ENCODE measurements around the gene CDIPT. TPM values are rescaled to one million over a fixed set of nuclear protein-coding genes. Genes with fewer than 3 reads are reported as not detected.

CDIPT gene
- total and polyA plus RNA-seq, 2 of the 13 experiments (the other 11 are each of a cell fraction or from before 2014, with no cell fraction given), result 54.9 to 97.5 TPM

DNA sequence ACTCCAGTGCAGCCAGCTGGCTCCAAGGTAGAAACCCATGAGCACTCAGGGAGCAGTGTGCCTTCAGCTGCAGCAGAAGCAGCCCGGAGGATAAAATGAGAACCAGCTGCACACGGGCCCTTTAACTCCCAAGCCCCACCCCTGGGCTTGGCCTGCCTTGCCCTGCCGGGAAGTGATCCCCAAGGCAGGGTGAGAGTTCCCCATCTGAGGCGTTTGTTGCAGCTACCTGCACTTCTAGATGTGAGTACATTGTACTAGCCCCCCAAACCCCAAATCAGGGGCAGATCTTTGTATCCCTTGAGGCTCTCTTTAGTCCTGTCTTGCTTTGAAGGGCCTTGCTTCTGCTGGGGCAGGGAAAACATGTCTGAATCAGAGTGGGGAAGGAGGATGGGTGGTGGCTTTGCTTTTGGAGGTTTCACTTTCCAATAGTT is 42.7 kb downstream of the CDIPT start, which contains the start of gene MVP (continued):
- TF ChIP-seq ZNF713 (CRISPR knock-in tag; IDR thresholded peaks at IDR 0.05), result no peak
- no peak for TF ChIP-seq AHR (CRISPR knock-in tag; IDR thresholded peaks at IDR 0.05)
- TF ChIP-seq, protein P1, sequence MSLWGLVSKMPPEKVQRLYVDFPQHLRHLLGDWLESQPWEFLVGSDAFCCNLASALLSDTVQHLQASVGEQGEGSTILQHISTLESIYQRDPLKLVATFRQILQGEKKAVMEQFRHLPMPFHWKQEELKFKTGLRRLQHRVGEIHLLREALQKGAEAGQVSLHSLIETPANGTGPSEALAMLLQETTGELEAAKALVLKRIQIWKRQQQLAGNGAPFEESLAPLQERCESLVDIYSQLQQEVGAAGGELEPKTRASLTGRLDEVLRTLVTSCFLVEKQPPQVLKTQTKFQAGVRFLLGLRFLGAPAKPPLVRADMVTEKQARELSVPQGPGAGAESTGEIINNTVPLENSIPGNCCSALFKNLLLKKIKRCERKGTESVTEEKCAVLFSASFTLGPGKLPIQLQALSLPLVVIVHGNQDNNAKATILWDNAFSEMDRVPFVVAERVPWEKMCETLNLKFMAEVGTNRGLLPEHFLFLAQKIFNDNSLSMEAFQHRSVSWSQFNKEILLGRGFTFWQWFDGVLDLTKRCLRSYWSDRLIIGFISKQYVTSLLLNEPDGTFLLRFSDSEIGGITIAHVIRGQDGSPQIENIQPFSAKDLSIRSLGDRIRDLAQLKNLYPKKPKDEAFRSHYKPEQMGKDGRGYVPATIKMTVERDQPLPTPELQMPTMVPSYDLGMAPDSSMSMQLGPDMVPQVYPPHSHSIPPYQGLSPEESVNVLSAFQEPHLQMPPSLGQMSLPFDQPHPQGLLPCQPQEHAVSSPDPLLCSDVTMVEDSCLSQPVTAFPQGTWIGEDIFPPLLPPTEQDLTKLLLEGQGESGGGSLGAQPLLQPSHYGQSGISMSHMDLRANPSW (CRISPR knock-in tag; IDR thresholded peaks at IDR 0.05; ENCODE audit: borderline replicate concordance), result no peak
- TF ChIP-seq TBL1XR1 (IDR thresholded peaks at IDR 0.05; ENCODE audit: borderline replicate concordance, low read length, partially characterized antibody), result no peak
- TF ChIP-seq XRCC5 (optimal IDR thresholded peaks at IDR 0.05; ENCODE audit: low read length), result peak; percentile 45
- TF ChIP-seq MIXL1 (CRISPR knock-in tag; IDR thresholded peaks at IDR 0.05), result no peak
- no peak for TF ChIP-seq CC2D1A (CRISPR knock-in tag; IDR thresholded peaks at IDR 0.05)
- TF ChIP-seq, protein P2, sequence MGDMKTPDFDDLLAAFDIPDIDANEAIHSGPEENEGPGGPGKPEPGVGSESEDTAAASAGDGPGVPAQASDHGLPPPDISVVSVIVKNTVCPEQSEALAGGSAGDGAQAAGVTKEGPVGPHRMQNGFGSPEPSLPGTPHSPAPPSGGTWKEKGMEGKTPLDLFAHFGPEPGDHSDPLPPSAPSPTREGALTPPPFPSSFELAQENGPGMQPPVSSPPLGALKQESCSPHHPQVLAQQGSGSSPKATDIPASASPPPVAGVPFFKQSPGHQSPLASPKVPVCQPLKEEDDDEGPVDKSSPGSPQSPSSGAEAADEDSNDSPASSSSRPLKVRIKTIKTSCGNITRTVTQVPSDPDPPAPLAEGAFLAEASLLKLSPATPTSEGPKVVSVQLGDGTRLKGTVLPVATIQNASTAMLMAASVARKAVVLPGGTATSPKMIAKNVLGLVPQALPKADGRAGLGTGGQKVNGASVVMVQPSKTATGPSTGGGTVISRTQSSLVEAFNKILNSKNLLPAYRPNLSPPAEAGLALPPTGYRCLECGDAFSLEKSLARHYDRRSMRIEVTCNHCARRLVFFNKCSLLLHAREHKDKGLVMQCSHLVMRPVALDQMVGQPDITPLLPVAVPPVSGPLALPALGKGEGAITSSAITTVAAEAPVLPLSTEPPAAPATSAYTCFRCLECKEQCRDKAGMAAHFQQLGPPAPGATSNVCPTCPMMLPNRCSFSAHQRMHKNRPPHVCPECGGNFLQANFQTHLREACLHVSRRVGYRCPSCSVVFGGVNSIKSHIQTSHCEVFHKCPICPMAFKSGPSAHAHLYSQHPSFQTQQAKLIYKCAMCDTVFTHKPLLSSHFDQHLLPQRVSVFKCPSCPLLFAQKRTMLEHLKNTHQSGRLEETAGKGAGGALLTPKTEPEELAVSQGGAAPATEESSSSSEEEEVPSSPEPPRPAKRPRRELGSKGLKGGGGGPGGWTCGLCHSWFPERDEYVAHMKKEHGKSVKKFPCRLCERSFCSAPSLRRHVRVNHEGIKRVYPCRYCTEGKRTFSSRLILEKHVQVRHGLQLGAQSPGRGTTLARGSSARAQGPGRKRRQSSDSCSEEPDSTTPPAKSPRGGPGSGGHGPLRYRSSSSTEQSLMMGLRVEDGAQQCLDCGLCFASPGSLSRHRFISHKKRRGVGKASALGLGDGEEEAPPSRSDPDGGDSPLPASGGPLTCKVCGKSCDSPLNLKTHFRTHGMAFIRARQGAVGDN (CRISPR knock-in tag; IDR thresholded peaks at IDR 0.05), result peak; percentile 34
- TF ChIP-seq ETV6 (CRISPR knock-in tag; conservative IDR thresholded peaks at IDR 0.05), result no peak
- TF ChIP-seq KDM5B (CRISPR knock-in tag; IDR thresholded peaks at IDR 0.05; ENCODE audit: borderline replicate concordance), result 0 out of 2 replicates have a peak, but pooled peaks have one; percentile 24
- TF ChIP-seq MAFF (IDR thresholded peaks at IDR 0.05; ENCODE audit: low read depth, low read length), result no peak
- TF ChIP-seq, protein P3, sequence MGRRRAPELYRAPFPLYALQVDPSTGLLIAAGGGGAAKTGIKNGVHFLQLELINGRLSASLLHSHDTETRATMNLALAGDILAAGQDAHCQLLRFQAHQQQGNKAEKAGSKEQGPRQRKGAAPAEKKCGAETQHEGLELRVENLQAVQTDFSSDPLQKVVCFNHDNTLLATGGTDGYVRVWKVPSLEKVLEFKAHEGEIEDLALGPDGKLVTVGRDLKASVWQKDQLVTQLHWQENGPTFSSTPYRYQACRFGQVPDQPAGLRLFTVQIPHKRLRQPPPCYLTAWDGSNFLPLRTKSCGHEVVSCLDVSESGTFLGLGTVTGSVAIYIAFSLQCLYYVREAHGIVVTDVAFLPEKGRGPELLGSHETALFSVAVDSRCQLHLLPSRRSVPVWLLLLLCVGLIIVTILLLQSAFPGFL (CRISPR knock-in tag; IDR thresholded peaks at IDR 0.05), result no peak
- TF ChIP-seq ZNF772 (CRISPR knock-in tag; IDR thresholded peaks at IDR 0.05), result no peak
- no peak for TF ChIP-seq PAX8 (CRISPR knock-in tag; IDR thresholded peaks at IDR 0.05; ENCODE audit: borderline replicate concordance)
- no peak for TF ChIP-seq ASH2L (IDR thresholded peaks at IDR 0.05; ENCODE audit: insufficient read length, low read depth, low read length)
- no peak for TF ChIP-seq CCDC6 (CRISPR knock-in tag; IDR thresholded peaks at IDR 0.05)
- TF ChIP-seq GATAD1 (CRISPR knock-in tag; IDR thresholded peaks at IDR 0.05), result 0 out of 2 replicates have a peak, but pooled peaks have one; percentile 47
- TF ChIP-seq PCBP2 (optimal IDR thresholded peaks at IDR 0.05; ENCODE audit: low read depth, low read length, poor library complexity, severe bottlenecking), result no peak
- TF ChIP-seq, protein P4, sequence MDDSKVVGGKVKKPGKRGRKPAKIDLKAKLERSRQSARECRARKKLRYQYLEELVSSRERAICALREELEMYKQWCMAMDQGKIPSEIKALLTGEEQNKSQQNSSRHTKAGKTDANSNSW (CRISPR knock-in tag; IDR thresholded peaks at IDR 0.05; ENCODE audit: borderline replicate concordance), result no peak
- no peak for TF ChIP-seq ESRRA (CRISPR knock-in tag; IDR thresholded peaks at IDR 0.05; ENCODE audit: low read depth)
- TF ChIP-seq, protein P5, sequence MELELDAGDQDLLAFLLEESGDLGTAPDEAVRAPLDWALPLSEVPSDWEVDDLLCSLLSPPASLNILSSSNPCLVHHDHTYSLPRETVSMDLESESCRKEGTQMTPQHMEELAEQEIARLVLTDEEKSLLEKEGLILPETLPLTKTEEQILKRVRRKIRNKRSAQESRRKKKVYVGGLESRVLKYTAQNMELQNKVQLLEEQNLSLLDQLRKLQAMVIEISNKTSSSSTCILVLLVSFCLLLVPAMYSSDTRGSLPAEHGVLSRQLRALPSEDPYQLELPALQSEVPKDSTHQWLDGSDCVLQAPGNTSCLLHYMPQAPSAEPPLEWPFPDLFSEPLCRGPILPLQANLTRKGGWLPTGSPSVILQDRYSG (CRISPR knock-in tag; IDR thresholded peaks at IDR 0.05), result no peak
- no peak for TF ChIP-seq NBN (conservative IDR thresholded peaks at IDR 0.05)
- TF ChIP-seq MYNN (CRISPR knock-in tag; IDR thresholded peaks at IDR 0.05; ENCODE audit: low read depth), result no peak
